CD4-positive, alpha-beta T cell treated with Interleukin-12 subunit alpha and Interleukin-12 subunit beta, for 1 hour (primary cell): ENCODE data around the gene SPPL3.
"Not testable (repeated sequence)": the region's sequence is repeated elsewhere in the genome, so short reads cannot be mapped to it uniquely, and the experiment has no call there.

ENCODE experiments used
- DNase-seq: peaks from one replicate; pipeline ENCODE4 v3.0.0-alpha.2; 2020

SPPL3 gene

DNA sequence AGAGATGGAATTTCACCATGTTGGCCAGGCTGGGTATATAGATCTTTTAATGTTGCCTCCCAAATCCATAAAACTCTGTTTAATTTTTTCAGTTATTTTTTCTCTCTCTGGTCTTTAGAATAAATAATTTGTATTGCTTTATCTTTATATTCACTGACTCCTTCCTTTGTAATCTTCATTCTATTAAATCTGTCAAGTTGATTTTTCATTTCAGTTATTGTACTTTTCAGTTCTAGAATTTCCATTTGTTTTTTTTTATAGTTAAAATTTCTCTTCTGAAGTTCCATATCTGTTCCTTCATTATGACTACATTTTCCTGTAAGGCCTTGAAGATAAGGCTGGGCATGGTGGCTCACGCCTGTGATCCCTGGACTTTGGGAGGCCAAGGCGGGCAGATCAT, 13.6 kb upstream of the SPPL3 start:
- DNase-seq = no peak

DNA sequence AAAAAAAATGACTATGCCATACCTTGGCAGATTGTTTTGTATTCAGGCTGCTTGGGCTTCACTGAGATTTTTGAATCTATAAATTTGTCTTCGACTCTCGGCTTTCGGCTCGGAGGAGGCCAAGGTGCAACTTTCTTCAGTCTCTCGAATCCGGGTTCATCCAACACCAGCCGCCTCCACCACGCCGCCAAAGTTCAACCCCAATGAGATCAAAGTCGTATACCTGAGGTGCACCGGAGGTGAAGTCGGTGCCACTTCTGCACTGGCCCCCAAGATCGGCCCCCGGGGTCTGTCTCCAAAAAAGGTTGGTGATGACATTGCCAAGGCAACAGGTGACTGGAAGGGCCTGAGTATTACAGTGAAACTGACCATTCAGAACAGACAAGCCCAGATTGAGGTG, 12.4 kb upstream of the SPPL3 start:
- DNase-seq = no peak

DNA sequence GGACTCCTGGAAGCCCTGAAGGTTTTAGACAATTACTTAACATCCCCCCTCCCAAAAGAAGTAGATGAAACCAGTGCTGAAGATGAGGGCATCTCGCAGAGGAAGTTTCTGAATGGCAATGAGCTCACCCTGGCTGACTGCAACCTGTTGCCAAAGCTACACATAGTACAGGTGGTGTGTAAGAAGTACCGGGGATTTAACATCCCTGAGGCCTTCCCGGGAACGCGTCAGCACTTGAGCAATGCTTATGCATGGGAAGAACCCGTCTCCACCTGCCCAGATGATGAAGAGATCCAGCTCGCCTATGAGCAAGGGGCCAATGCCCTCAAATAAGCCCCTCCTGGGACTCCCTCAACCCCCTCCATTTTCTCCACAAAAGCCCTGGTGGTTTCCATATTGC, 10.6 kb upstream of the SPPL3 start:
- no peak for DNase-seq

GRCh38 chr12:120909633-120910298, 5.6 kb upstream of the SPPL3 start:
- no peak for DNase-seq

- no peak for DNase-seq
Measured at GRCh38 chr12:120905856-120906384, 1.8 kb upstream of the SPPL3 start.

GRCh38 chr12:120903412-120904196, 554 bp downstream of the SPPL3 start:
- peak; percentile 79 for DNase-seq

- DNase-seq = no peak
Measured at GRCh38 chr12:120902846-120903411, 1.2 kb downstream of the SPPL3 start.

DNA sequence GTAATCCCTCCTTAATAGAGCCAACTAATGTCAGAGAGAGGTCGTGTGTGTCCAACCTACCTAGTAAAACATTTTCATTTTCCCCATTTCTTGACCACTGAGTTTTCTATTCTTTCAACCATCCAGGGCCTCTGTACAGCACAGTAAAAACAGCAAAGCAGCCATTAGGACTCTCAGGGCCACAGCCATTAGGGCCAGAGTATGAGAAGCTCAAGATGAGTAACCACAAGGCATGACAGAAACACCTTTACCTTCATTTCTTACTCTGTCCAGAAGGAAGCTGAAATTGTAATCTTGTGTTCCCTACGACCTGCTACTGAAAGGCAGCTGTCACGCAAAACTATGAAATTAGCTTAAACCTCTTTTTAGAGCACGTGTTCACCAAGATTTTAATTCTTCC, 2.3 kb downstream of the SPPL3 start:
- no peak for DNase-seq

- DNase-seq = not testable (repeated sequence)
Measured at GRCh38 chr12:120901101-120901500, 3.1 kb downstream of the SPPL3 start.

DNA sequence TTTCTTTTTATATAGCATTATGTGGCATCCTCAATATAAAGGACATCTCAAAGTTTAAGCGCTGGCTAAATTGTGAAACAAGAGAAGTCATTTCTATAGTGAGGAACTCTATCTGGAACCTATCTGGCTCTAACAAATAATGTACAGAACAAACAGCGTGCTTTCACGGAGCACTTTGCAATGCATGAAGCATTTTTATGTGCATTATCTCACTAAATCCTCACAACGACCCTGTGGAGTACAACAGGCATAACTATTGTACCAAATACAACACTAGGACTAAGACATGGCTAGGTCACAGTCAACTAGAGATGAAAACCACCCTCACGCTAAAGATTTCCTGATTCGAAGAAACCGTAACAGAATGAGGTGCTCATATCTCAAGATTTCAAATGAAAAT, 8.6 kb downstream of the SPPL3 start:
- DNase-seq = no peak

GRCh38 chr12:120892265-120892664, 11.9 kb downstream of the SPPL3 start:
- no peak for DNase-seq

DNA sequence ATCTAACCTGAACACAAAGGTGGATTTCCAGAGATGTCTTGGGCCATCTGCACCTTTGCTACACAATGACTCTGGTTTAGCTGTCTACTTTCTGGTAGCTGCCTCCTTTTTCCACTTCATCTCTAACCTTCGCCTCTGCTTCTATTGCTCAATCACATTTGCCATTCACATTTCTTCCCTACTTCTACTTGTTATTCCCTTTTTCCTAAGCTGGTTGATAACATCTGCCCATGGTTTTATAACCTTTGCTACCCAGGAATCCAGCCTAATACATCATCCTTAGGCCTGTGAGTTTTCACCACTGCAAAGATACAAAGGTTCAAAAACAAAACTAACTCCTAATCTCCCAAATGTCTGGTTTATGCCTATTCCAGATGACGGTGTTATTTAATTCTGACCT, 13.2 kb downstream of the SPPL3 start:
- DNase-seq = no peak

DNA sequence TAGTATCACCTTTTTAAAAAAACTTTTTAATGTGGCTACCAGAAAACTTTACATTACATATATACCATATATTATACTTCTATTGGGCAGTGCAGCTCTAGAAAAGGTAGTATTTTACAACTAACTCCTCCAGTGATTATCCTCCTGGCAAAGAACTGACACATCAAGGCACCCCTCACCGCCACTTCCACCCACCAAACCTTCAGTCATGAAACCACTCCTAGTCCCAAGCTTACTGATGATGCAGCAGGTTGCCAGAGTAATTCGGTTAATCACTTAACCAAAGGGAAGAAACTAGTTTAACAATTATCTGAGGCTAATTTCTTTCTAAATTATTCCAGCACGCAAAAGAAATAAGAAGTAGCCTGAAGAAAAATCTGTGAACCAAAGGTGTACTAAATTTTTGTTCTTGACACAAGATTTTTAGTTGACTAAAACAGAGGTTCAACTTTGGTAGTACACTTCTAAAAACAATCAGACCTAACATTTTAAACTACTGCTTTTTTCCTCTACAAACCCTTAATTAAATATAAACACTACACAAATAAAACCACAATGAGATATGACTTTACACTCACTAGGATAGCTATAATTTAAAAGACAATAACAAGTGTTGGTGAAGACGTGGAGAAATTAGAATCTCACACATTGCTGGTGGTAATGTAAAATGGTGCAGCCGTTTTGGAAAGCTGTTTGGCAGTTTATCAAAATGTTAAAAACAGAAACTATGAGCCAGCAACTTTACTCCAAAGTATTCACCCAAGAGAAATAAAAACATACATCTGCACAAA, 16.7 kb downstream of the SPPL3 start:
- no peak for DNase-seq

DNA sequence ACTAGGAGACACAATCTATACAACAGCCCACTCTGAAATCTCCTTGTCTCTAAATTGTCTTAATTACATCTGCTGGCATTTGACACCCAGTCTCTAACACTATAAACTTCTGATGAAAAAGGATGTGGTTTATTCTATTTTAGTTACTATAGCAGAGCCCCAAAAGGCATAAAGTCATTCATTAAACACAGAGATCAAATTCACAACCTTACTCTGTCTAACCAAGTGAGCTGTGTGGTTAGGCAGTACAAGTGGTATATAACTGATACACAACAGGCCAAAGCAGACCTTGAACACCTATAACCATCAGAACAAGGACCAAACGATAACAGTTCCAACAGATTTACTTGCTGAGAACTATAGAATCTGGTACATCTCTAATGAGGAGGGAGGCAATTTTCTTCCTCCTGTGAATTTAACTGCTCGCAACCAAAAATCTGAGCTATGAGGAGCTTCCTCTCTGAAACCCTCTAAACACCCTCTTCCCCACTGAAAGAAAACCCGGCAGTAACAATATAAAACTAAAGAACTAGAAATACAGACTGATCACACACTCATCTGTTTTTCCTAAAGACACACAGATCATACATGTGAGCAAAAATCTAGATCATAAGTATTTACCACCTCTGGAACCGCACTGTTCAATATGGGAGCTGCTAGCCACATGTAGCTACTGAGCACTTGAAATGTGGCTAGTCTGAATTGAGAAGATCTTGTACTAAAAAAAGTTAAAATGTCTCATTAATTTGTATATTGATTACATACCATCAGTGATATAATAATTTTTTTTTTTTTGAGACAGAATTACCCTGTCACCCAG, 17.7 kb downstream of the SPPL3 start:
- peak; percentile 11 for DNase-seq

DNA sequence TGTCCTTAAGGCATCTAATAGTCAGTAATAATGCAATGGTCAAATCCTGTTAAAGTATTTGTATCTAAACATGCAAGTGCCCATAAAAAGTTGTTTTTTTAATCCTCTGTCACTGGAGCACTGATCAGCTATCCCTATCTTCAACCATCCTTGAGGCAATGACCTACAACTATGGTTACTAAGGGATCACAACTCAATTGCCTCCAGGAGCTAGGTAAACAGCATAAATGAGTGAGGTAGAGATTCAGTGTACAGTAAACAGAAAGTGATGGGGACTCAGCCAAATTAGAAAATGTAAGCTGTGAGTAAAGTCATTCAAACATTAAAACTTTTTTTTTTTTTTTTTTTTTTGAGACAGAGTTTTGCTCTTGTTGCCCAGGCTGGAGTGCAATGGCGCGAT, 18.6 kb downstream of the SPPL3 start:
- DNase-seq = no peak

DNA sequence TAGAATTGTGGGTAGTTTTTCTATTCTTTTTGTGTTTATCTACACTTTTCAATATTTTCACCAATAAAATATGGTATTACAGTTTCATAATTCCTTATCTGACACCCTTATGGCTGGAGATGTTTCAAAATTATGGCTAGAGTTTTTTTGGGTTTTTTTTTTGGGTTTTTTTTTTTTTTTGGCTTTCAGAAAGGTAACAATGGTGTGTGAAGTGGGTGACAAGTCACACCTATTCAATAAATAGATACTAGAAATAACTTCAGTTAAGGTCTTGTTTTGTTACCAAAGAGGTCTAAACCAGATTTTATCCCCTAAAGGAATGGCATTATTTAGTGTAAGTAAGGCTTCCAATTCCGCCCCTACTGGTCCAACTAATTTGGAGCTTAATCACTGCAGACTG, 19.5 kb downstream of the SPPL3 start:
- DNase-seq = no peak

DNA sequence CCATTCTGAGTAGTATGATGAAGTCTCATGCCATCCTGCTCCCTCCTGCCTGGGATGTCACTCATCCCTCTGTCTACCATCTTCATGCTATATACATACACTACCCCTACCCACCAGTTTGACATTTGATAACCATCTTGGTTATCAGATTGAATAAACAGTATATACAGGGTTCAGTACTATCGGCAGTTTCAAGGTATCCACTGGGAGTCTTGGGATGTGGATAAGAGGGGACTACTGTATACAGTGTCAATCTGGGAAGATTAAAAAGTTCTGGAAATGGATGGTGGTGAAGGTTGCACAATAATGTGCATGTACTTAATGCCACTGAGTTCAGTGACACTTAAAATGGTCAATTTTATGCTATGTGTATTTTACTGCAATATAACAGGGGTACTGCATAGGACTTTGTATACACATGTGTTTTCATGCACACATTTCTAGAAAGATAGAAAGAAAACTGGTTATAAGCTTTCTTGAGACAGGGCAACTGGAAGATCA, 22.1 kb downstream of the SPPL3 start:
- no peak for DNase-seq

GRCh38 chr12:120879718-120880300, 24.3 kb downstream of the SPPL3 start:
- no peak for DNase-seq

DNA sequence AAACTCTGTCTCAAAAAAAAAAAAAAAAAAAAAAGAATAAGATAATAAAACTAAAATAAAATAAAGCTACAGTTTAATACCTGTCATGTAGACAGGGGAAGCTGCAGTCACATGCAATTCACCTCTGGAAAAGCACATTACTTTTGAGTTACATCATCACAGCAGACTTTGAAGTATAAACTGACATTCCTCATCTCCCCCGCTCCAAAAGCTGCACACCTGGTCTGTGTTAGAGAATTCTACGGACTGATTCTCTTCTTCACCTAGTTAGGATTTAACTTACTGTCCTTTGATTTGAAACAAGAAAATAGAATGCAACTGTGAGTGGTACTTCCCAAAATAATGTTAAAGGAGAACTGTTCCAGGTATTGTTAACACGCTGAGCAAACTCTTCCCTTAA, 25.1 kb downstream of the SPPL3 start:
- DNase-seq = no peak

GRCh38 chr12:120874547-120875245, 29.5 kb downstream of the SPPL3 start:
- no peak for DNase-seq

DNA sequence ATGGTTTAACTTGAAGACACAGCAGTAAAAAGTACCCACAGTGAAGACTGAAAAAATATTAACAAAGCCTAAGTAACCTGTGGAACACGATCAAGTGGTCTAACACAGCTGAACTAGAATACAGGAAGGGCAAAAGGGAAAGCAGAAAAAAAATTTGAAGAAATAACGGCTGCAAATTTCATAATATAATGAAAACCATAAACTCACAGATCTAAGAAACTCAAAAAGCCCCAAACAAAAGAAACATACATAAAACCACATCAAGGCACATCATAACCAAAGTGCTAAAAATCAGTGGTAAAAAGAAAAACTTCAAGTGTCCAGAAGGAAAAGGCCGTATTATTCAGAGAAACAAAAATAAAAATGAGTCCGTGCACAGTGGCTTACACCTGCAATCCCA, 30.9 kb downstream of the SPPL3 start:
- DNase-seq = no peak
